ENCODE data around the gene KAZN.

Gene KAZN

DNA sequence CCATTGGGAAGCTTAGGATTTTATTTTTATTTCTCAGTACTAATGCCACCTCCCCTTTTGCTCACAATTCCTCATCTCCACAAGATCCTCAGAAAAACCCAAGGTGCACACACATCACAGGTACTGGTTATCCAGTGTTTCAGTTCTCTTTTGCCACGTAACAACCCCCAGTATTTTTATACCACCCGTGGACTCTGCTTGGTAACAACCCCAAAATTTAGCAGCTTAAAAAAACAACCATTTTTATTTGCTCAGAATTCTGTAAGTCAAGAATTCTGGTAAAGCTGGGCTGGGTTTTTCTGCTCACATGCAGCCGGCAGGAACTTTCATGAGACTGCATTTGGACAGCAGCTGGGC, 180.0 kb downstream of the KAZN start:
- no peak overlapping the region for H3K4me3 ChIP-seq (replicated peaks; ENCODE audit: low read depth, low read length)
- no peak for DNase-seq (ENCODE audit: low read depth)
- TF ChIP-seq, protein P1, sequence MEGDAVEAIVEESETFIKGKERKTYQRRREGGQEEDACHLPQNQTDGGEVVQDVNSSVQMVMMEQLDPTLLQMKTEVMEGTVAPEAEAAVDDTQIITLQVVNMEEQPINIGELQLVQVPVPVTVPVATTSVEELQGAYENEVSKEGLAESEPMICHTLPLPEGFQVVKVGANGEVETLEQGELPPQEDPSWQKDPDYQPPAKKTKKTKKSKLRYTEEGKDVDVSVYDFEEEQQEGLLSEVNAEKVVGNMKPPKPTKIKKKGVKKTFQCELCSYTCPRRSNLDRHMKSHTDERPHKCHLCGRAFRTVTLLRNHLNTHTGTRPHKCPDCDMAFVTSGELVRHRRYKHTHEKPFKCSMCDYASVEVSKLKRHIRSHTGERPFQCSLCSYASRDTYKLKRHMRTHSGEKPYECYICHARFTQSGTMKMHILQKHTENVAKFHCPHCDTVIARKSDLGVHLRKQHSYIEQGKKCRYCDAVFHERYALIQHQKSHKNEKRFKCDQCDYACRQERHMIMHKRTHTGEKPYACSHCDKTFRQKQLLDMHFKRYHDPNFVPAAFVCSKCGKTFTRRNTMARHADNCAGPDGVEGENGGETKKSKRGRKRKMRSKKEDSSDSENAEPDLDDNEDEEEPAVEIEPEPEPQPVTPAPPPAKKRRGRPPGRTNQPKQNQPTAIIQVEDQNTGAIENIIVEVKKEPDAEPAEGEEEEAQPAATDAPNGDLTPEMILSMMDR (IDR thresholded peaks at IDR 0.05; ENCODE audit: low read length, missing control alignments), result no peak

DNA sequence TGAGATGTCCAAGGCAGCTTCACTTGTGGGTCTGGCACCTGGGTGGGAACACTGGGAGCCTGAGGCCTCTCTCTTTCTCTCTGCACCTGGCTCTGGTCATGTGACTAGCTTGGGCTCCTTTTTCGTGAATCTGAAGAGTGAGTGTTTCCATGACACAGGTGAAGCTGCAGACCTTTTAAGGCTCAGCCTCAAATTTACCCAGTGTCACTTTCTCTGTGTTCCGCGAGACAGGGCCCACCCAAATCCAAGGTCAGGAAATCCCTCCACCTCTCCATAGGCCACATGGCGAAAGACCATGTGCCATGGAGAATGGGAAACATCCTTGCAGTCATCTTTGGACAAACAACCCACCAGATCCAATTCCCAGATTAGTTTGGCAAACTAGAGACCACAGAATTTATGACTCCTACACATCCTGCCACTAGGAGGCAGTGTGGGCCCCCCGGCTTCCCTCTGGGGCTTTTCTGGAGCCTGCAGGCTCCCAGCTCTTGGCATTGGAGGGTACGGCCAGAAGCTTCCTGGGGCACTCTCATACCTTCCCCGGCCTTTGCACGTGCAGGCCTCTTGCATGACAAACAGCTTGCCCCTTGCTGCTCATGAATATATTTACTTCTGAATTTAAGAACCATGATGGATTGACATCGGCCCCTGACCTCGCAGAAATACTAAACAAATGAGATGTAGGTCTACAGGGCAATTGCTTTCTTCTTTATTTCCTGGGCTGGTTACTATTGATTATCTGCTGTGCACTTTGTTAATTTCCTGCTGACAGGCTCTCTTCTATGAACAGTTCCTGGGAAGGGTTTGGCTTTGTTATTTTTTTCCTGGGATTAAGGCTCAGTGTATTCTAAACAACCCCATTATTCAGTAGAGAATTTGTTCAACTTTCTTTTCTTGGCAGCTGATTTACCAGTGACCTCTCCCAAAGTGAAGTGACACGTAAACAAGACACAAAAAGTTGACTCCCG, 180.7 kb downstream of the KAZN start:
- peak; percentile 22 for DNase-seq (ENCODE audit: low read depth)
- TF ChIP-seq, protein P1 (IDR thresholded peaks at IDR 0.05; ENCODE audit: low read length, missing control alignments), result peak; percentile 63
- H3K4me3 ChIP-seq (replicated peaks; ENCODE audit: low read depth, low read length), result no peak overlapping the region

DNA sequence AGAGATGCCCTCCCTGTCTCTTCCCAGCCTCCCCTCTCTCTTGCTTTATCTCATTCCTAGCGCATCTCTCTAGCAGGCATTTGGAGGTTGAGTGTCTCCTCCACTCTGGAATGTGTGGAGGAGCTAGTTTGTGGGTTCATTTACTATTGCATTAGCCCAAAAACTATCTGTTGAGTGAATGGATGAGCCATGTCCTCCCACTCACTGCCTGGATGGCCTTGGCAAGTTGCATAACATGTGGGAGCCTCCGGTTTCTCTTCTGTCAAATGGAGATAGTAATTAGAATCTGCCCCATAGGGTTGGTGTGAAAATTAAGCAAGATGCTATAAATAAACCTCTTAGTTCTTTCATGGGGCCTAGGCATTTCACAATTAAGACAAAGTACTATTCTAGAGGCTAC, 181.8 kb downstream of the KAZN start:
- no peak overlapping the region for H3K4me3 ChIP-seq (replicated peaks; ENCODE audit: low read depth, low read length)
- TF ChIP-seq, protein P1 (IDR thresholded peaks at IDR 0.05; ENCODE audit: low read length, missing control alignments), result no peak
- DNase-seq (ENCODE audit: low read depth), result no peak

DNA sequence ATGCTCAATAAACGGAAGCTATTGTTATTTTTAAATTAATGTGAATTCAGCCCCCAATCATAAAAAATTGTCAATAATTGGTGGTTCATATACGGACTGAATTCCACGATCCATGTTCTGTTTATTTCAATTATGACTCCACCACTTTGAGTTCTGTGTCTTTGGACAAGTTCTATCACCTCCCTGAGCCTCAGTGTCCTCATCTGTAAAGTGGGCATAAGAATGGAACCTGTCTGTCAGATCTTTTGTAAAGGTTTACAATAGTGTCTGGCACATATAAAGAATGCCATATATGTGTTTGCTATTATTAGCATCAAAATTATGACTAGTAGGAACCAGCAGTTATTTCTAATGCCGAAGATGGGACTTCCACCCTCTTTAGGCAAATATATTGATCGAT, 183.3 kb downstream of the KAZN start:
- TF ChIP-seq, protein P1 (IDR thresholded peaks at IDR 0.05; ENCODE audit: low read length, missing control alignments), result no peak
- no peak overlapping the region for H3K4me3 ChIP-seq (replicated peaks; ENCODE audit: low read depth, low read length)
- DNase-seq (ENCODE audit: low read depth), result no peak

DNA sequence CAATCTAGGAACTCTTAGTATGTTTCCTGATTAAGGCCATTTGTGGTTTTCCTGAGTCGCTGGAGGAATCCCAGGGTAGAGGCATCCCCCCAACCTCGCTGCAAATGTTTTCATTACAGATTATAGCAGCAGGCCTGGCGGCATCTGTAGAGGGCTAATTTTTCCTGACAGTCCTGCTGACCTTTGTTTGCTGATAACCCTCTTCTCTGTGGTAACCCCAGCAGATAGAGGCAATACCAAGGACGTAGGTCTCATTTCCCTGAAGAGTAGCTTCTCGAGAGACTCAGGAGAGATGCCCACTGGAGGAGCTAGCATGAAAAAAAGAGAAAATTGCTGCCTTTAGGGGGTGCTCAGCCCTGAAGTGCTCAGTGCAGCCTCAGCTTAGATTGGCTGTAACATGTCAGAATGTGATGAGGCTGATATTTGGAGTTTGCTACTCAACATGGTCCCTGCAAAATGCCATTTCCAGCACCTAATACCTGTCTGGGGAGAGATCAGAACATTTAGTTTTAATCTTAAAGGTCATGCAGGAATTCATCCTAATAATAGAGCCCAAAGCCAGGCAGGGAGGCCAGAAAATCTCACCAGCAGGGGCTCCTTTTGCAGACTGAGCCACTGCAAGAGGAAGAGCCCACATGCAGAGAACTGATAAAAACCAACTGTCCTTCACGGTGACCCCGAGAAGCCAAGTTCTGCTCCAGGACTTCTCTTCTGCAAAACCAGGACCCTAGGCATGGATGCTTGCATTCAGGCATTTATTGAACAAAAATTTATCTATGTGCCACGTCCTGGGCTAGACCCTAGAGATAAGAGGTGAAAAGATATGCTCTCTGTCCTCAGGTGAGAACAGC, 184.5 kb downstream of the KAZN start:
- TF ChIP-seq, protein P1 (IDR thresholded peaks at IDR 0.05; ENCODE audit: low read length, missing control alignments), result no peak
- no peak for DNase-seq (ENCODE audit: low read depth)
- H3K4me3 ChIP-seq (replicated peaks; ENCODE audit: low read depth, low read length), result no peak overlapping the region

DNA sequence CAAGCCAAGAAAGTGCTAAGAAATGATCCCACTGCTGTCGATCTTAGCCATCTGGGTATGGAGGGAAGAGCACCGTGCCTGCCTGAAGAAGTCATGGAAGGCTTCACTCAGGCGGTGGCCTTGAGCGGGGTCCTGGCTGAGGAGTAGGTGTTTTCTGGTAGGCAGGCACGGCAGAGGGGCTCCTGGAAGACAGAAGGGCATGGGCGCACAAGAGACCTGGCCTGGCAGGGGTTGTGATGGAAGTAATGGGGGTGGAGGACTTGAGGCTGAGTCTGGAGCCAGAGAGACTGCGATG, 185.1 kb downstream of the KAZN start:
- no peak for DNase-seq (ENCODE audit: low read depth)
- H3K4me3 ChIP-seq (replicated peaks; ENCODE audit: low read depth, low read length), result no peak overlapping the region
- TF ChIP-seq, protein P1 (IDR thresholded peaks at IDR 0.05; ENCODE audit: low read length, missing control alignments), result no peak

All from fibroblast of pulmonary artery (primary cell).